Measurements from ENCODE around the gene NCKAP5.

NCKAP5 gene

GRCh38 chr2:132911726-132912724 lies 656.2 kb downstream of the NCKAP5 start:
- no peak for TF ChIP-seq ZNF274 (IDR thresholded peaks at IDR 0.05; ENCODE audit: low read depth, low read length)
- no peak for TF ChIP-seq YY1 (IDR thresholded peaks at IDR 0.05; ENCODE audit: insufficient read depth, insufficient read length)
- TF ChIP-seq SUZ12 (IDR thresholded peaks at IDR 0.05; ENCODE audit: extremely low read depth, insufficient read depth, insufficient read length) = no peak
- no peaks in the 10 kb centered on the region for H3K36me3 ChIP-seq (ENCODE audit: insufficient read depth, insufficient read length, low read length)
- no peak for DNase-seq (ENCODE audit: low read depth, low spot score)
- H3K4me1 ChIP-seq (ENCODE audit: insufficient read depth, insufficient read length) = no peaks in the 10 kb centered on the region
- H3K9me3 ChIP-seq (ENCODE audit: insufficient read depth, low read length) = no peaks in the 10 kb centered on the region
- H3K9ac ChIP-seq (ENCODE audit: insufficient read length, low read depth) = no peak overlapping the region
- no peaks in the 10 kb centered on the region for H3K27me3 ChIP-seq (ENCODE audit: insufficient read depth, insufficient read length)
- no peak overlapping the region for H3K4me3 ChIP-seq (ENCODE audit: insufficient read length, low read depth)

- DNase-seq (ENCODE audit: low read depth, low spot score) = no peak
- no peaks in the 10 kb centered on the region for H3K27me3 ChIP-seq (ENCODE audit: insufficient read depth, insufficient read length)
- H3K4me3 ChIP-seq (ENCODE audit: insufficient read length, low read depth) = no peak overlapping the region
- no peaks in the 10 kb centered on the region for H3K9me3 ChIP-seq (ENCODE audit: insufficient read depth, low read length)
- no peak for TF ChIP-seq SUZ12 (IDR thresholded peaks at IDR 0.05; ENCODE audit: extremely low read depth, insufficient read depth, insufficient read length)
- TF ChIP-seq ZNF274 (IDR thresholded peaks at IDR 0.05; ENCODE audit: low read depth, low read length) = no peak
- no peaks in the 10 kb centered on the region for H3K4me1 ChIP-seq (ENCODE audit: insufficient read depth, insufficient read length)
- H3K9ac ChIP-seq (ENCODE audit: insufficient read length, low read depth) = no peak overlapping the region
- no peaks in the 10 kb centered on the region for H3K36me3 ChIP-seq (ENCODE audit: insufficient read depth, insufficient read length, low read length)
Measured at GRCh38 chr2:132910432-132910831, 657.8 kb downstream of the NCKAP5 start.

DNA sequence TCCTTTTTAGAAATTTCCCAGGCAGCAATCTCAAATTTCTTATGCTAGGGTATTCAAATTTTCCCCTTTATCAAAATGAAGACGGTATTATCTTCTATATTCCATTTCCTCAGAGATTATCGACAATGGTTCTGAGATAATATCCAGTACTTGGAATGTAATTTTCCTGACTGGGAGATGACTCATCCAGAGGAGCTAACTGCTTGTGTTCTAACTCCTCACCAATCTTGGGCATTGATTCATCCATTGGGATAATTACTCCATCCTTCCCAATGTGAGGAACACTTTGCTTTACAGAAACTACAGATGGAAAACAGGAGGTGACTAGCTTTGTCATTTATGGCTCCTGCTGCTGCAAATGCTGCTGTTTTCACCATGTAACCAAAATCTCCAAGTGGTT lies 658.8 kb downstream of the NCKAP5 start:
- H3K36me3 ChIP-seq (ENCODE audit: insufficient read depth, insufficient read length, low read length) = no peaks in the 10 kb centered on the region
- DNase-seq (ENCODE audit: low read depth, low spot score) = no peak
- H3K27me3 ChIP-seq (ENCODE audit: insufficient read depth, insufficient read length) = no peaks in the 10 kb centered on the region
- H3K9ac ChIP-seq (ENCODE audit: insufficient read length, low read depth) = no peak overlapping the region
- TF ChIP-seq ZNF274 (IDR thresholded peaks at IDR 0.05; ENCODE audit: low read depth, low read length) (no peak), SUZ12 (IDR thresholded peaks at IDR 0.05; ENCODE audit: extremely low read depth, insufficient read depth, insufficient read length) (no peak), YY1 (IDR thresholded peaks at IDR 0.05; ENCODE audit: insufficient read depth, insufficient read length) (no peak)
- H3K9me3 ChIP-seq (ENCODE audit: insufficient read depth, low read length) = no peaks in the 10 kb centered on the region
- no peak overlapping the region for H3K4me3 ChIP-seq (ENCODE audit: insufficient read length, low read depth)
- no peaks in the 10 kb centered on the region for H3K4me1 ChIP-seq (ENCODE audit: insufficient read depth, insufficient read length)

GRCh38 chr2:132904142-132904842 lies 664.0 kb downstream of the NCKAP5 start:
- no peak overlapping the region for H3K9ac ChIP-seq (ENCODE audit: insufficient read length, low read depth)
- H3K36me3 ChIP-seq (ENCODE audit: insufficient read depth, insufficient read length, low read length) = no peaks in the 10 kb centered on the region
- H3K4me1 ChIP-seq (ENCODE audit: insufficient read depth, insufficient read length) = no peaks in the 10 kb centered on the region
- TF ChIP-seq YY1 (IDR thresholded peaks at IDR 0.05; ENCODE audit: insufficient read depth, insufficient read length) (no peak), ZNF274 (IDR thresholded peaks at IDR 0.05; ENCODE audit: low read depth, low read length) (no peak), SUZ12 (IDR thresholded peaks at IDR 0.05; ENCODE audit: extremely low read depth, insufficient read depth, insufficient read length) (no peak)
- DNase-seq (ENCODE audit: low read depth, low spot score) = no peak
- H3K27me3 ChIP-seq (ENCODE audit: insufficient read depth, insufficient read length) = no peaks in the 10 kb centered on the region
- H3K9me3 ChIP-seq (ENCODE audit: insufficient read depth, low read length) = no peaks in the 10 kb centered on the region
- H3K4me3 ChIP-seq (ENCODE audit: insufficient read length, low read depth) = no peak overlapping the region

DNA sequence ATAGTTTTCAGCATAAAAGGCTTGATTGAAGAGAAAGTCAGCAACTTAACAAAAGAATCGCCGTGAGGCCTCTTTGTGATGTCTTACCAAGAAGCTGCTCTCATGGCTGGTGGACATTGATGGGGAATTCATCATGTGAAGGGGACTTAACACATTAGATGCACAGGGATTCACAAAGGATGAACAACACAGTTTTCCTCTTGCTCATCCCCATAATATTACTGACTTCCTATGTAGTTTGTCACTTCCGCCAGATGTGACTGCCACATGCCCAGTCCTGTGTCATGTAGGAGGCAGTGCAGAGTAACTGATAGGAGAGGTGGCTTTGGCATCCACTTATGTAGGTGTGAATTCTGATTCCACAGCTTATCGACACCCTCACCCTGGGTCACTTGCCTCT lies 665.6 kb downstream of the NCKAP5 start:
- DNase-seq (ENCODE audit: low read depth, low spot score) = no peak
- no peaks in the 10 kb centered on the region for H3K9me3 ChIP-seq (ENCODE audit: insufficient read depth, low read length)
- H3K27me3 ChIP-seq (ENCODE audit: insufficient read depth, insufficient read length) = no peaks in the 10 kb centered on the region
- no peak overlapping the region for H3K9ac ChIP-seq (ENCODE audit: insufficient read length, low read depth)
- no peak overlapping the region for H3K4me3 ChIP-seq (ENCODE audit: insufficient read length, low read depth)
- no peak for TF ChIP-seq YY1 (IDR thresholded peaks at IDR 0.05; ENCODE audit: insufficient read depth, insufficient read length)
- no peak for TF ChIP-seq SUZ12 (IDR thresholded peaks at IDR 0.05; ENCODE audit: extremely low read depth, insufficient read depth, insufficient read length)
- TF ChIP-seq ZNF274 (IDR thresholded peaks at IDR 0.05; ENCODE audit: low read depth, low read length) = no peak
- H3K36me3 ChIP-seq (ENCODE audit: insufficient read depth, insufficient read length, low read length) = no peaks in the 10 kb centered on the region
- no peaks in the 10 kb centered on the region for H3K4me1 ChIP-seq (ENCODE audit: insufficient read depth, insufficient read length)

DNA sequence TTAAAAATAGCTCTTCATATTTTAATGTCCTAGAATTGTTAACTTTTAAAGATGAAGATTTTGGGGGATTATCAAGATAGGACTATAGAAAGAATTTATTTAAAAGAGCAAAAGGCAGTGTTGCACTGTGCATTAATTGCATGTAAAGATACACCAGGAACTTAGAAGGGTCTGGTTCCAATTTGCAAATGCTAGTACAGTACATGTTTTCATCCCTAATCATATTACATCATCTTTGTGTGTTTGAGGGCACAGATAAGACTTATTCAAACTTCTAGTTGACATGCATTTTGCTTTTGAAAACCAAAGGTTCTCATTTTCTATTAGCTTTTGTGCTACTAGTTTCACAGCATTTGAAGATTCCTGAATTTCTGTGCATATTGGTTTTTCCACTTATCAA lies 666.6 kb downstream of the NCKAP5 start:
- no peaks in the 10 kb centered on the region for H3K27me3 ChIP-seq (ENCODE audit: insufficient read depth, insufficient read length)
- no peaks in the 10 kb centered on the region for H3K36me3 ChIP-seq (ENCODE audit: insufficient read depth, insufficient read length, low read length)
- no peak overlapping the region for H3K4me3 ChIP-seq (ENCODE audit: insufficient read length, low read depth)
- no peak for DNase-seq (ENCODE audit: low read depth, low spot score)
- H3K4me1 ChIP-seq (ENCODE audit: insufficient read depth, insufficient read length) = no peaks in the 10 kb centered on the region
- H3K9ac ChIP-seq (ENCODE audit: insufficient read length, low read depth) = no peak overlapping the region
- H3K9me3 ChIP-seq (ENCODE audit: insufficient read depth, low read length) = no peaks in the 10 kb centered on the region
- no peak for TF ChIP-seq SUZ12 (IDR thresholded peaks at IDR 0.05; ENCODE audit: extremely low read depth, insufficient read depth, insufficient read length)
- no peak for TF ChIP-seq ZNF274 (IDR thresholded peaks at IDR 0.05; ENCODE audit: low read depth, low read length)
- no peak for TF ChIP-seq YY1 (IDR thresholded peaks at IDR 0.05; ENCODE audit: insufficient read depth, insufficient read length)

DNA sequence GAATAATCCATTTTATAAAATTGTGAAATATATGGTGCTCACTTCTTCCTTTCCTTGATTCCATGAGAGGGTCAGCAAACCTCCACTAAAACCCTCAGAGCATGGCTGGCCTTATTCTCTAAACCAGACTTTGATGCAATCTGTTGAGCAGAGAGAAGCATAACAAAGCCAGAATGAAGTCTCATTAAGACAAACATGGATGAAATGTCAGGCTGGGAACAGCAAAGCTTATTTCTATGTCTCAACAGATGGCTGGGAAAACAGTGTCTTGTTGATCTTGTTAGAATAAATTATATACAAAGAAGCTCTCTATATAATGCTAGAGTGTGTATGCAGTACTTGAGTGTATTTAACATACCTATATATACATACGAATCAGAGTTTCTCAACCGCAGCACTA lies 671.2 kb downstream of the NCKAP5 start:
- Histone ChIP-seq H3K9me3 (ENCODE audit: insufficient read depth, low read length) (no peaks in the 10 kb centered on the region), H3K36me3 (ENCODE audit: insufficient read depth, insufficient read length, low read length) (no peaks in the 10 kb centered on the region), H3K4me3 (ENCODE audit: insufficient read length, low read depth) (no peak overlapping the region), H3K4me1 (ENCODE audit: insufficient read depth, insufficient read length) (no peaks in the 10 kb centered on the region), H3K9ac (ENCODE audit: insufficient read length, low read depth) (no peak overlapping the region), H3K27me3 (ENCODE audit: insufficient read depth, insufficient read length) (no peaks in the 10 kb centered on the region)
- no peak for DNase-seq (ENCODE audit: low read depth, low spot score)
- no peak for TF ChIP-seq YY1 (IDR thresholded peaks at IDR 0.05; ENCODE audit: insufficient read depth, insufficient read length)
- TF ChIP-seq ZNF274 (IDR thresholded peaks at IDR 0.05; ENCODE audit: low read depth, low read length) = no peak
- TF ChIP-seq SUZ12 (IDR thresholded peaks at IDR 0.05; ENCODE audit: extremely low read depth, insufficient read depth, insufficient read length) = no peak

Data from NT2/D1 (cell line).